GM06990 (cell line): ENCODE data around the gene PIK3AP1.
A peak's percentile ranks its signal among the peaks of the same experiment; 100 is the strongest.

ENCODE experiments used
- DNase-seq: peaks from one replicate; pipeline ENCODE4 v3.0.0-alpha.2; 2011; ENCODE audit not compliant: insufficient read length; ENCODE audit errors: extremely low read depth
- H3K27me3 ChIP-seq: replicated peaks from 2 replicates; pipeline ENCODE4 v1.6.0; 2011; ENCODE audit warnings: low read length; ENCODE audit not compliant: control insufficient read depth, insufficient read depth
- H3K36me3 ChIP-seq: 2 replicates; pipeline ENCODE4 v1.5.1; 2011; ENCODE audit warnings: low read length; ENCODE audit not compliant: control insufficient read depth, insufficient read depth
- H3K4me3 ChIP-seq: replicated peaks from 2 replicates; pipeline ENCODE4 v1.5.1; 2011; ENCODE audit warnings: low read depth, mild to moderate bottlenecking, control low read depth, low read length
- TF ChIP-seq, protein P1 (sequence below): IDR thresholded peaks from 2 replicates; pipeline ENCODE4 v1.5.1; 2011; ENCODE audit warnings: low read length, control low read depth, mild to moderate bottlenecking, inconsistent platforms; ENCODE audit not compliant: insufficient read depth, poor library complexity, severe bottlenecking

The PIK3AP1 gene

DNA sequence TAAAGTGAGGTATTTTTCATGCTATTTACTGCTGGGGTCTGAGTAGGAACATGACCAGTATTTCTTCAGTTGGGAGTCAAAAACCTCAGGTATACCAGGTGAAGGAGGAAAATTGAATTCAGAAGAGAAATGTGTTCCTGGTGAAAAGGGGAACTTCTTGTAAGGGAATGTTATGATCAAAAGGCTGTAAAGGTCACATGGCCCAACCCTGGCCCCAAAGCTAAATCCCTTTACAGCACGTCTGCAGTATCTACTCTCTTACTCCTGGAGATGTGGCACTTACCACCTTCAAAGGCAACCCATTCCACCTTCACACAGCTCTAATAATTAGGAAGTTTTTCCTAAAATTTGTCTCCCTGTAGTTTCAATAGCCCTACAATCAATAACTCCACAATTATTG is 15.2 kb downstream of the PIK3AP1 start:
- Histone ChIP-seq H3K27me3 (no peaks in the 10 kb centered on the region), H3K36me3 (peaks cover 6% of the 10 kb centered on the region), H3K4me3 (no peak overlapping the region)
- DNase-seq, result no peak
- TF ChIP-seq, protein P1, sequence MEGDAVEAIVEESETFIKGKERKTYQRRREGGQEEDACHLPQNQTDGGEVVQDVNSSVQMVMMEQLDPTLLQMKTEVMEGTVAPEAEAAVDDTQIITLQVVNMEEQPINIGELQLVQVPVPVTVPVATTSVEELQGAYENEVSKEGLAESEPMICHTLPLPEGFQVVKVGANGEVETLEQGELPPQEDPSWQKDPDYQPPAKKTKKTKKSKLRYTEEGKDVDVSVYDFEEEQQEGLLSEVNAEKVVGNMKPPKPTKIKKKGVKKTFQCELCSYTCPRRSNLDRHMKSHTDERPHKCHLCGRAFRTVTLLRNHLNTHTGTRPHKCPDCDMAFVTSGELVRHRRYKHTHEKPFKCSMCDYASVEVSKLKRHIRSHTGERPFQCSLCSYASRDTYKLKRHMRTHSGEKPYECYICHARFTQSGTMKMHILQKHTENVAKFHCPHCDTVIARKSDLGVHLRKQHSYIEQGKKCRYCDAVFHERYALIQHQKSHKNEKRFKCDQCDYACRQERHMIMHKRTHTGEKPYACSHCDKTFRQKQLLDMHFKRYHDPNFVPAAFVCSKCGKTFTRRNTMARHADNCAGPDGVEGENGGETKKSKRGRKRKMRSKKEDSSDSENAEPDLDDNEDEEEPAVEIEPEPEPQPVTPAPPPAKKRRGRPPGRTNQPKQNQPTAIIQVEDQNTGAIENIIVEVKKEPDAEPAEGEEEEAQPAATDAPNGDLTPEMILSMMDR, result no peak

DNA sequence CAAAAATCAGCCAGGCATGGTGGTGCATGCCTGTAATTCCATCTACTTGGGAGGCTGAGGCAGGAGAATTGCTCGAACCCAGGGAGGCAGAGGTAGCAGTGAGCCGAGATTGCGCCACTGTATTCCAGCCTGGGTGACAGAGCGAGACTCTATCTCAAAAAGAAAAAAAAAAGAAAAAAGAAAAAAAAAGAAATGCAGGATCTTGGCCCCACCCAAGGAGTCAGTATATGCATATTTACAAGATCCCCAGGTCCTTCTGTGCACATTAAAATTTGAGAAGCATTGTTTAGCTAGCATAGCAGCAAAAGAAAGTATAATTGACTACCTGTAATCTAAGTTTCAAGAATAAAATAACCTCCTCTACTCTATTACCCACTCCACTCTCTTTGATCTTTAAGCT is 15.8 kb downstream of the PIK3AP1 start:
- DNase-seq, result no peak
- Histone ChIP-seq H3K27me3 (no peaks in the 10 kb centered on the region), H3K36me3 (peaks cover 4% of the 10 kb centered on the region), H3K4me3 (no peak overlapping the region)
- TF ChIP-seq, protein P1, result no peak

GRCh38 chr10:96703358-96703757 is 17.0 kb downstream of the PIK3AP1 start:
- H3K4me3 ChIP-seq, result no peak overlapping the region
- H3K36me3 ChIP-seq, result no peaks in the 10 kb centered on the region
- TF ChIP-seq, protein P1, result no peak
- no peaks in the 10 kb centered on the region for H3K27me3 ChIP-seq
- peak; percentile 50 for DNase-seq

GRCh38 chr10:96701265-96701664 is 19.0 kb downstream of the PIK3AP1 start:
- Histone ChIP-seq H3K4me3 (peak overlapping the region; percentile 61), H3K36me3 (no peaks in the 10 kb centered on the region), H3K27me3 (no peaks in the 10 kb centered on the region)
- TF ChIP-seq, protein P1, result no peak
- no peak for DNase-seq

- H3K4me3 ChIP-seq, result peak overlapping the region; percentile 61
- no peaks in the 10 kb centered on the region for H3K27me3 ChIP-seq
- DNase-seq, result peak; percentile 81
- TF ChIP-seq, protein P1, result no peak
- no peaks in the 10 kb centered on the region for H3K36me3 ChIP-seq
Measured at GRCh38 chr10:96700374-96701099, 19.8 kb downstream of the PIK3AP1 start.
